Lower lobe of right lung (tissue), 2 donors: ENCODE results near the gene TOR2A. TPM values are rescaled to one million over a fixed set of nuclear protein-coding genes. Genes with fewer than 3 reads are reported as not detected.
A peak's percentile ranks its signal among the peaks of the same experiment; 100 is the strongest.

Experiments
- ATAC-seq, 2 donors: fragments of 200-7000 bp; cut with Tn5 transposase; one replicate each; pipeline ENCODE4 v1.9.1; 2020 to 2022; ENCODE audit warnings: mild to moderate bottlenecking in 2 of 2, moderate library complexity in 2 of 2
- DNase-seq: peaks from one replicate; pipeline ENCODE4 v3.0.0-alpha.2; 2020
- H3K27ac ChIP-seq: fragments of 200-600 bp; one replicate; pipeline ENCODE4 v1.8.0; 2022
- H3K27me3 ChIP-seq: fragments of 200-600 bp; one replicate; pipeline ENCODE4 v1.8.0; 2022; ENCODE audit warnings: low read depth
- H3K36me3 ChIP-seq: fragments of 200-600 bp; one replicate; pipeline ENCODE4 v1.8.0; 2022; ENCODE audit warnings: mild to moderate bottlenecking
- H3K4me1 ChIP-seq: fragments of 200-600 bp; one replicate; pipeline ENCODE4 v1.8.0; 2022
- H3K4me3 ChIP-seq: fragments of 200-600 bp; one replicate; pipeline ENCODE4 v1.8.0; 2022; ENCODE audit warnings: mild to moderate bottlenecking
- H3K9me3 ChIP-seq: fragments of 200-600 bp; one replicate; pipeline ENCODE4 v1.8.0; 2022
- CTCF ChIP-seq: fragments of 200-600 bp; IDR thresholded peaks from one replicate; pipeline ENCODE4 v1.8.0; 2022; ENCODE audit warnings: antibody characterized with exemption, mild to moderate bottlenecking
- intact Hi-C: fragments of 100-400 bp; cut with DNase I; formaldehyde crosslinking; loops from one replicate; pipeline ENCODE4 v1.11.0; 2022
- total RNA-seq: library from RNA; stranded (reverse); fragmentation: NEBNext Ultra II Directional; extraction: Animal tissue kit (Norgen Biotek cat#: 25700); gene quantifications from one replicate; pipeline ENCODE4 v1.2.1, GENCODE V29; 2021
- donor health status: DM: no; HTN: yes; CAD: no; lungs with severe emphysema.

The TOR2A gene
- total RNA-seq, 1 donor from 2014 or later: 16.5 TPM

GRCh38 chr9:127715470-127716337 is 19.4 kb downstream of the TOR2A start, which contains the start of the genes PTRH1 and TTC16:
PTRH1 (minus strand) TSS chr9:127715663; CDS start chr9:127715639, 24 bp downstream.
TTC16 (plus strand) TSS chr9:127716079; CDS start chr9:127716146, 67 bp downstream.
- peak; percentile 97 to 98 for ATAC-seq

GRCh38 chr9:127714951-127715469 is 20.1 kb downstream of the TOR2A start:
- DNase-seq (no peak), ATAC-seq (peak; percentile 54 to 61)
- peak overlapping the region; percentile 91 for H3K4me3 ChIP-seq
- peaks cover 7% of the 10 kb centered on the region for H3K36me3 ChIP-seq
- intact Hi-C loops: no loop called here
- H3K27me3 ChIP-seq: no peaks in the 10 kb centered on the region
- no peaks in the 10 kb centered on the region for H3K9me3 ChIP-seq
- peaks cover 18% of the 10 kb centered on the region for H3K4me1 ChIP-seq
- H3K27ac ChIP-seq: peak overlapping the region; percentile 84
- no peak for TF ChIP-seq CTCF

More at GRCh38 chr9:127715470-127716337, 19.4 kb downstream of the TOR2A start, which contains the start of the genes PTRH1 and TTC16:
- intact Hi-C loops: no loop called here
- H3K4me3 ChIP-seq: peak within 1 kb of the TSS; percentile 91
- H3K27me3 ChIP-seq: no peaks in the 10 kb centered on the region
- peaks cover 7% of the 10 kb centered on the region for H3K36me3 ChIP-seq
- peak within 1 kb of the TSS; percentile 84 for H3K27ac ChIP-seq
- no peaks in the 10 kb centered on the region for H3K9me3 ChIP-seq
- peak; percentile 98 for DNase-seq
- peaks cover 18% of the 10 kb centered on the region for H3K4me1 ChIP-seq
- TF ChIP-seq CTCF: no peak

- no peak for TF ChIP-seq CTCF
Measured at GRCh38 chr9:127714020-127714750, 20.9 kb downstream of the TOR2A start.

GRCh38 chr9:127712867-127713266 is 22.2 kb downstream of the TOR2A start:
- intact Hi-C loops: no loop called here
- no peak overlapping the region for H3K27ac ChIP-seq
- peaks cover 7% of the 10 kb centered on the region for H3K36me3 ChIP-seq
- no peaks in the 10 kb centered on the region for H3K27me3 ChIP-seq
- no peak overlapping the region for H3K4me3 ChIP-seq
- H3K9me3 ChIP-seq: no peaks in the 10 kb centered on the region
- no peak for DNase-seq
- no peak for TF ChIP-seq CTCF
- ATAC-seq: no peak
- H3K4me1 ChIP-seq: peaks cover 18% of the 10 kb centered on the region

More at GRCh38 chr9:127714020-127714750, 20.9 kb downstream of the TOR2A start:
- peaks cover 18% of the 10 kb centered on the region for H3K4me1 ChIP-seq
- peak overlapping the region; percentile 91 for H3K4me3 ChIP-seq
- DNase-seq: no peak
- no peak overlapping the region for H3K27ac ChIP-seq
- H3K36me3 ChIP-seq: peaks cover 7% of the 10 kb centered on the region
- H3K9me3 ChIP-seq: no peaks in the 10 kb centered on the region
- intact Hi-C loops: no loop called here
- ATAC-seq: no peak
- no peaks in the 10 kb centered on the region for H3K27me3 ChIP-seq

- Histone ChIP-seq H3K9me3 (no peaks in the 10 kb centered on the region), H3K27me3 (no peaks in the 10 kb centered on the region), H3K36me3 (peaks cover 7% of the 10 kb centered on the region), H3K27ac (no peak overlapping the region), H3K4me3 (no peak overlapping the region), H3K4me1 (peaks cover 18% of the 10 kb centered on the region)
- no peak for TF ChIP-seq CTCF
- DNase-seq (no peak), ATAC-seq (no peak)
- intact Hi-C loops: no loop called here
Measured at GRCh38 chr9:127712371-127712770, 22.7 kb downstream of the TOR2A start.
